CD4-positive, alpha-beta T cell treated with Interleukin-12 subunit alpha and Interleukin-12 subunit beta, for 1 hour (primary cell): ENCODE results near the gene NR2F2.
"Not testable (repeated sequence)": the region's sequence is repeated elsewhere in the genome, so short reads cannot be mapped to it uniquely, and the experiment has no call there.

Experiments
- DNase-seq: peaks from one replicate; pipeline ENCODE4 v3.0.0-alpha.2; 2020

NR2F2 gene

DNA sequence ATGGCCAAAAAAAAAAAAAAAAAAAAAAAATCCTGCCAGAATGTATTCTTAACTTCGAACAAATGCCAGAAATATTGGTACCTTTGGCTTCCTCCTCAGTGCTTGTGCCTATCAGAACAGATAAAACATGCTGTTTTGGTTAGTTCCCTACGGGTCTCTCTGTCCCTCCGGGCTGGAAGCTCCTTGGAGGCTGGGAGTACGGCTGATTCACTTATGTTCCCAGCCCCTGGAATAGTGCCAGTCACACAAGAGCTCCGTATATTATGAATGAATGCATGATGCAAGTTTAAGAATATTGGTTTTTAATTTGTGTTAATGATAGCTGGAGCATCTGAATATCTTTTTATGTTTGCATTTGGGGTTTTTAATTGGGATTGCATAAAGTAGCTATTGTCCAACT lies 44.0 kb downstream of the NR2F2 start:
- DNase-seq: no peak

DNA sequence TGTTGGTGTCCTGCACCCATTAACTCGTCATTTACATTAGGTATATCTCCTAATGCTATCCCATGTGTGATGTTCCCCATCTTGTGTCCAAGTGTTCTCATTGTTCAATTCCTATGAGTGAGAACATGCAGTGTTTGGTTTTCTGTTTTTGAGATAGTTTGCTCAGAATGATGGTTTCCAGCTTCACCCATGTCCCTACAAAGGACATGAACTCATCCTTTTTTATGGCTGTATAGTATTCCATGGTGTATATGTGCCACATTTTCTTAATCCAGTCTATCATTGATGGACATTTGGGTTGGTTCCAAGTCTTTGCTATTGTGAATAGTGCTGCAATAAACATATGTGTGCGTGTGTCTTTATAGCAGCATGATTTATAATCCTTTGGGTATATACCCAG lies 49.1 kb downstream of the NR2F2 start:
- DNase-seq: not testable (repeated sequence)

DNA sequence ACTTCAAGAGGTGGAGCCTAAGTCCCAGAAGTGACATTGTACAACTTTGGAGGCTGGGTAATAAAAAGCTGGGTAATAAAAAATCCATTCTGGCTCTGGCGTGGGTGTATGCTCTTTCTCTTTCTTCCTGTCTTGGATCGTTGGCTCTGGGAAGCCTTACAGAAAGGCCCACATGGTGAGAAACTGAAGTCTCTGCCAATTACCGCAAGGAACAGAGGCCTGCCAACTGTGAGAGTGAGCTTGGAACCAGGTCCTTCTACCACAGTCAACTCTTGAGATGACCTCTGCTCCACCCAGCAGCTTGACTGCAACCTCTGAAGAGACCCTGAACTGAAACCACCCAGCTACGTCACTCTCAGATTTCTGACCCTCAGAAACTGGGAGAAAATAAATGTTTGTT lies 51.0 kb downstream of the NR2F2 start:
- no peak for DNase-seq

DNA sequence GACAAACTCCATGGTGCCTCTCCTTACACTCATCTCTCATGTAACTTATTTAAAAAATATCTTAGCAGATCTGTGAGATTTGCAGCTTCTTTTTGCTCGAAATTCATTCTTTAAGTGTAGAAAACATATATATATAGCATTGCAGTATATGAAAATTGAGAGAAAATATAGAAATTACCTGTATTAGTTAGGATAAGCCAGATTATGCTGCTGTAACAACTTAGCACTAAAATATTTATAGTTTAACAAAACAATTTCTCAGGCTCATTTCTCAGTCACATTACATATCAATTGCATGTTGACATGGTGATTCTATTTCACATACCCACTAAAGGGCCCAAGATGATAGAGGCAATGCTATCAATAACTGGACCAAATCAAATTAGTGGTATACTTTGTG lies 54.7 kb downstream of the NR2F2 start:
- DNase-seq: no peak

DNA sequence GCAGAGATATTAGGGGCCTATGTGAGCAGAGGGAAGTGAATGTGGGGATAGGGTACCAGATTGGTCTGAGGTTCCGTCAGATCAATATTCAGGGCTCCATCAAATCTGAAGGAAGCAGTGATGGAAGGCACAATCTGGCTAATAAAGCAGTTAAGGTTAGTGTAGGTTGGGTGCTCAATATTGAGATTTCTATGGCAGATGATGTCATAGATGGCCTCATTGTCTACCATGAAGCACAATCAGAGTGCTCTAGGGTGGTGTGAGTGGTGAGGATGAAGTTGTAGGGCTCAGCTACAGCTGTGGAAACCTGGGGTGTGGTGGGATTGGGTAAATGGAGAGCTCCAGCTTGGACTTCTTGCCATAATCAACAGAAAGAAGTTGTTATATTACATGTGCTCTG lies 58.2 kb downstream of the NR2F2 start:
- no peak for DNase-seq
